Keratinocyte (primary cell): ENCODE results near the gene CROT. TPM values are rescaled to one million over a fixed set of nuclear protein-coding genes. Genes with fewer than 3 reads are reported as not detected.

Source experiments
- DNase-seq: peaks from one replicate; pipeline ENCODE4 v3.0.0-alpha.2; 2011; ENCODE audit warnings: low read depth, missing footprints, low spot score
- FAIRE-seq: peaks from 2 replicates; lab custom pipeline; 2011; peaks lifted over from hg19 to GRCh38; lab: Jason Lieb, UNC
- H2AFZ ChIP-seq: 2 replicates; pipeline ENCODE4 v1.6.0; 2012; ENCODE audit warnings: low read length, control low read depth, inconsistent platforms; ENCODE audit not compliant: control insufficient read depth
- H3K27ac ChIP-seq: 2 replicates; pipeline ENCODE4 v1.5.1; 2011; ENCODE audit warnings: low read length; ENCODE audit not compliant: control insufficient read depth, insufficient read depth
- H3K27me3 ChIP-seq: 3 replicates; pipeline ENCODE4 v1.6.0; 2011; ENCODE audit warnings: low read length; ENCODE audit not compliant: control insufficient read depth, insufficient read depth; ENCODE audit errors: extremely low read depth
- H3K36me3 ChIP-seq, 2 experiments: 2 replicates in 1 of 2; 3 replicates in 1 of 2; pipeline ENCODE4 v1.5.1; 2011; ENCODE audit warnings: low read length in 2 of 2, mild to moderate bottlenecking in 1 of 2; ENCODE audit not compliant: control insufficient read depth in 2 of 2, insufficient read depth in 2 of 2; ENCODE audit errors: extremely low read depth in 1 of 2
- H3K4me1 ChIP-seq: 3 replicates; pipeline ENCODE4 v1.5.1; 2011; ENCODE audit warnings: low read length; ENCODE audit not compliant: control insufficient read depth, insufficient read depth; ENCODE audit errors: extremely low read depth
- H3K4me2 ChIP-seq: 3 replicates; pipeline ENCODE4 v1.6.0; 2011; ENCODE audit warnings: low read depth, low read length; ENCODE audit not compliant: control insufficient read depth, insufficient read depth; ENCODE audit errors: extremely low read depth
- H3K4me3 ChIP-seq, 3 experiments: fragments of 200-600 bp in 1 of 3; sonication (generic) in 1 of 3; 2 replicates in 2 of 3; 3 replicates in 1 of 3; pipeline ENCODE4 v1.5.1; 2011 to 2016; ENCODE audit warnings: low read length in 3 of 3, mild to moderate bottlenecking in 3 of 3, control low read depth in 2 of 3, inconsistent platforms in 1 of 3, low read depth in 1 of 3, mixed read lengths in 1 of 3, mixed run types in 1 of 3, moderate library complexity in 1 of 3; ENCODE audit not compliant: control insufficient read depth in 2 of 3, insufficient read depth in 2 of 3; ENCODE audit errors: extremely low read depth in 1 of 3
- H3K79me2 ChIP-seq: 2 replicates; pipeline ENCODE4 v1.6.0; 2012; ENCODE audit warnings: low read length; ENCODE audit not compliant: control insufficient read depth, insufficient read depth
- H3K9ac ChIP-seq: 3 replicates; pipeline ENCODE4 v1.6.0; 2011; ENCODE audit warnings: low read length; ENCODE audit not compliant: control insufficient read depth, insufficient read depth; ENCODE audit errors: extremely low read depth
- H3K9me1 ChIP-seq: 3 replicates; pipeline ENCODE4 v1.6.0; 2011; ENCODE audit warnings: low read length; ENCODE audit not compliant: control insufficient read depth, insufficient read depth; ENCODE audit errors: extremely low read depth
- H3K9me3 ChIP-seq: 2 replicates; pipeline ENCODE4 v1.5.1; 2012; ENCODE audit warnings: low read depth, low read length; ENCODE audit not compliant: control insufficient read depth
- H4K20me1 ChIP-seq: 3 replicates; pipeline ENCODE4 v1.6.0; 2011; ENCODE audit warnings: low read length; ENCODE audit not compliant: control insufficient read depth, insufficient read depth; ENCODE audit errors: extremely low read depth
- CTCF ChIP-seq, 3 experiments: IDR thresholded peaks in 1 of 3; conservative IDR thresholded peaks in 1 of 3; optimal IDR thresholded peaks in 1 of 3; 2 replicates in 2 of 3; 3 replicates in 1 of 3; pipeline versions ENCODE3 to v1.5.1; 2011; ENCODE audit warnings: low read length in 3 of 3, mild to moderate bottlenecking in 3 of 3, moderate library complexity in 2 of 3, control low read depth in 1 of 3, inconsistent platforms in 1 of 3; ENCODE audit not compliant: insufficient read depth in 2 of 3; ENCODE audit errors: extremely low read depth in 1 of 3
- EZH2 ChIP-seq: IDR thresholded peaks from one replicate; pipeline ENCODE4 v1.6.1; 2012; ENCODE audit warnings: inconsistent platforms, mild to moderate bottlenecking, low read length, moderate library complexity
- dilution Hi-C: fragments of 300-500 bp; cut with MboI; formaldehyde crosslinking; loops from one replicate; pipeline ENCODE4 v1.7.0; 2020; ENCODE audit warnings: low sequenced_read_pairs; ENCODE audit not compliant: extremely low pct_ligation_motif_present
- polyA plus RNA-seq, 5 experiments: library from polyadenylated mRNA; depleted of rRNA in 3 of 5; stranded (reverse) in 3 of 5; stranded (forward) in 1 of 5; unstranded in 1 of 5; fragments of >200 nt; gene quantifications; 1 replicate in 1 of 5; 2 replicates in 3 of 5; 3 replicates in 1 of 5; pipeline versions ENCODE4 v1.2.1 to v1.2.3, GENCODE V29; 2011 to 2012; ENCODE audit warnings: missing spikeins in 2 of 5, low read depth in 1 of 5, low replicate concordance in 1 of 5

Gene CROT
- polyA plus RNA-seq, 1 donor (not counting 4 experiments of a cell fraction or from before 2014, with no cell fraction given) = 22.3 TPM

DNA sequence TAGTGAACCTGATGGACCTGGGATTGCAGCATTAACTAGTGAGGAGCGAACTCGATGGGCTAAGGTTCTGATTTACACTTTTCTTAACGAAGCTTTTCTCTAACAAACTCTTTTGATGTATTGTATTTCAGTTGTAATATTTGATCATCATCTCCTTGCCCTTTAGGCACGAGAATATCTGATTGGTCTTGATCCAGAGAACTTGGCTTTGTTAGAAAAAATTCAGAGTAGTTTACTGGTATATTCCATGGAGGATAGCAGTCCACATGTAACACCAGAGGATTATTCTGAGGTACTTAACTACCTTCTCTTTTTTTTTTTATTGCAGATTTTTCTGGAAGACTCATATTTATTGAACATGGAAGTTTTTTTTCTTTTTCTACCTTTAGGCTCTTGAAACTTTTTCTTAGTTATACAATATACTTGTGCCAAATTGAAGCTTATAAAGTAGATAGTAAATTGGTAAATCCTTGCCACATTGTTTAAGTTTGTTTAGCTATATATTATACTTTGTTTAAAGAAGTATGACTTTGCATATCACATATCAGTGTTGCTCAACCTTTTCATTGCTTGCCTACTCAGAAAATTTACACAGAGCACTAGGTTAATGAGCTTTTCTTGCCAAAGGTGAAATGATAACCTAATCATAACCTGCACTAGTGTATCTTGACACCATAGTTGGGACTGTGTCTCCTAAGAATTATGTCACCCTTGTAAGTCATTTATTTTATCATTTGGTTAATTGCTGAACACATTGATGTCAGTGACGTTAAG is 30.4 kb downstream of the CROT start:
- H3K9ac ChIP-seq = no peak overlapping the region
- no peaks in the 10 kb centered on the region for H3K79me2 ChIP-seq
- H3K9me3 ChIP-seq = no peaks in the 10 kb centered on the region
- H3K27me3 ChIP-seq = no peaks in the 10 kb centered on the region
- H3K4me2 ChIP-seq = no peak overlapping the region
- H3K4me1 ChIP-seq = peaks cover under 1% of the 10 kb centered on the region
- FAIRE-seq = no peak
- no peaks in the 10 kb centered on the region for H3K9me1 ChIP-seq
- TF ChIP-seq EZH2 = no peak
- TF ChIP-seq CTCF (optimal IDR thresholded peaks at IDR 0.05 in 1 of 3, IDR thresholded peaks at IDR 0.05 in 1 of 3, conservative IDR thresholded peaks at IDR 0.05 in 1 of 3; ENCODE audit: extremely low read depth in 1 of 3, insufficient read depth in 2 of 3, low read length in 3 of 3) = no peak
- H4K20me1 ChIP-seq = no peaks in the 10 kb centered on the region
- H3K4me3 ChIP-seq = no peak overlapping the region
- no peak overlapping the region for H2AFZ ChIP-seq
- no peak for DNase-seq
- H3K27ac ChIP-seq = no peak overlapping the region
- no peaks in the 10 kb centered on the region for H3K36me3 ChIP-seq
- dilution Hi-C loops = no loop called here

DNA sequence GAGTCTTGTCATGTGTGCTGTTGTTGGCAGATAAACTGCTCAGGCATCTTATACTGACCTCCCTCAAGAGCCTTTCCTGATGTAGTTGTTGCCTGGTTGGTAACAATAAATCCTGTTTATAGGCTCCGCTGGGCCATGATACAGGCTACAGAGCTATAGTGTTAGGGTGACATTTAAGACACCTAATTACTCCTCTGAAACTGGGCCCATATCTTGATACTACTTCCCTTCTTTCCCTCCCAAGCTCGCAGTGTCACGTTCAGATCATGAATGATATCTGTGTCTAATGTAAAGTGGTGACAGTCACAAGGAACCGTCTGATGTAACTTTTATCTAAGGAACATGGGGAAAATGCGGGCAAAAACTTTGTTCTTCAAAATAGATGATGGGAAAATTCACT is 35.4 kb downstream of the CROT start:
- H3K9me1 ChIP-seq = no peaks in the 10 kb centered on the region
- H3K9me3 ChIP-seq = no peaks in the 10 kb centered on the region
- no peak for FAIRE-seq
- H3K27ac ChIP-seq = no peak overlapping the region
- no peak overlapping the region for H3K9ac ChIP-seq
- dilution Hi-C loops = no loop called here
- no peaks in the 10 kb centered on the region for H3K4me1 ChIP-seq
- peaks cover 0 to 2% of the 10 kb centered on the region in 2 experiments for H3K36me3 ChIP-seq
- no peaks in the 10 kb centered on the region for H3K79me2 ChIP-seq
- H3K27me3 ChIP-seq = no peaks in the 10 kb centered on the region
- no peak overlapping the region for H2AFZ ChIP-seq
- DNase-seq = no peak
- no peak overlapping the region for H3K4me3 ChIP-seq
- TF ChIP-seq EZH2 (no peak), CTCF (optimal IDR thresholded peaks at IDR 0.05 in 1 of 3, IDR thresholded peaks at IDR 0.05 in 1 of 3, conservative IDR thresholded peaks at IDR 0.05 in 1 of 3; ENCODE audit: extremely low read depth in 1 of 3, insufficient read depth in 2 of 3, low read length in 3 of 3) (no peak)
- no peaks in the 10 kb centered on the region for H4K20me1 ChIP-seq
- no peak overlapping the region for H3K4me2 ChIP-seq
